ENCODE data around the gene C6orf136. TPM values are rescaled to one million over a fixed set of nuclear protein-coding genes. Genes with fewer than 3 reads are reported as not detected.

The C6orf136 gene
- total and polyA plus RNA-seq, 9 of the 15 experiments (the other 6 are each of a cell fraction or from before 2014, with no cell fraction given), result 14.1 to 63.1 (median 18.4) TPM

- TF ChIP-seq AFF4 (CRISPR knock-in tag; IDR thresholded peaks at IDR 0.05) (no peak), SNIP1 (IDR thresholded peaks at IDR 0.05; ENCODE audit: low read depth) (no peak), PHF21A (IDR thresholded peaks at IDR 0.05; ENCODE audit: borderline replicate concordance, low read depth) (no peak), CHD2 (IDR thresholded peaks at IDR 0.05; ENCODE audit: low read depth, low read length) (no peak), MTA3 (IDR thresholded peaks at IDR 0.05; ENCODE audit: borderline replicate concordance) (0 out of 2 replicates have a peak, but pooled peaks have one; percentile 12), ZBTB40 (IDR thresholded peaks at IDR 0.05) (peak; percentile 32; the same call in 1 of the 2 replicates), ZBTB40 (CRISPR knock-in tag; IDR thresholded peaks at IDR 0.05) (no peak), THRB (CRISPR knock-in tag; conservative IDR thresholded peaks at IDR 0.05) (0 out of 2 replicates have a peak, but pooled peaks have one; percentile 58), ELF1 (tag; IDR thresholded peaks at IDR 0.05) (no peak), ZNF707 (CRISPR knock-in tag; conservative IDR thresholded peaks at IDR 0.05) (no peak), PML (IDR thresholded peaks at IDR 0.05; ENCODE audit: low read length) (no peak), MXI1 (IDR thresholded peaks at IDR 0.05; ENCODE audit: low read depth, low read length) (no peak), WHSC1 (IDR thresholded peaks at IDR 0.05; ENCODE audit: low read length) (no peak), ARID1B (IDR thresholded peaks at IDR 0.05) (no peak)
- TF ChIP-seq, protein P1, sequence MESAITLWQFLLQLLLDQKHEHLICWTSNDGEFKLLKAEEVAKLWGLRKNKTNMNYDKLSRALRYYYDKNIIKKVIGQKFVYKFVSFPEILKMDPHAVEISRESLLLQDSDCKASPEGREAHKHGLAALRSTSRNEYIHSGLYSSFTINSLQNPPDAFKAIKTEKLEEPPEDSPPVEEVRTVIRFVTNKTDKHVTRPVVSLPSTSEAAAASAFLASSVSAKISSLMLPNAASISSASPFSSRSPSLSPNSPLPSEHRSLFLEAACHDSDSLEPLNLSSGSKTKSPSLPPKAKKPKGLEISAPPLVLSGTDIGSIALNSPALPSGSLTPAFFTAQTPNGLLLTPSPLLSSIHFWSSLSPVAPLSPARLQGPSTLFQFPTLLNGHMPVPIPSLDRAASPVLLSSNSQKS (CRISPR knock-in tag; IDR thresholded peaks at IDR 0.05), result no peak
Measured at GRCh38 chr6:30683980-30684338, 37.0 kb downstream of the C6orf136 start (continued).

Data from K562 (cell line).